GM12892 (cell line): ENCODE data around the gene IFT22.

Experiments used
- POLR2A ChIP-seq: IDR thresholded peaks from 2 replicates; pipeline ENCODE4 v1.6.1; 2011; ENCODE audit warnings: low read depth, low read length, control low read depth
- POLR2AphosphoS5 ChIP-seq: IDR thresholded peaks from 2 replicates; pipeline ENCODE4 v1.6.1; 2011; ENCODE audit warnings: low read depth, low read length, control low read depth
- TAF1 ChIP-seq: IDR thresholded peaks from 2 replicates; pipeline ENCODE4 v1.6.1; 2011; ENCODE audit warnings: low read depth, mild to moderate bottlenecking, control low read depth, low read length, borderline replicate concordance

DNA sequence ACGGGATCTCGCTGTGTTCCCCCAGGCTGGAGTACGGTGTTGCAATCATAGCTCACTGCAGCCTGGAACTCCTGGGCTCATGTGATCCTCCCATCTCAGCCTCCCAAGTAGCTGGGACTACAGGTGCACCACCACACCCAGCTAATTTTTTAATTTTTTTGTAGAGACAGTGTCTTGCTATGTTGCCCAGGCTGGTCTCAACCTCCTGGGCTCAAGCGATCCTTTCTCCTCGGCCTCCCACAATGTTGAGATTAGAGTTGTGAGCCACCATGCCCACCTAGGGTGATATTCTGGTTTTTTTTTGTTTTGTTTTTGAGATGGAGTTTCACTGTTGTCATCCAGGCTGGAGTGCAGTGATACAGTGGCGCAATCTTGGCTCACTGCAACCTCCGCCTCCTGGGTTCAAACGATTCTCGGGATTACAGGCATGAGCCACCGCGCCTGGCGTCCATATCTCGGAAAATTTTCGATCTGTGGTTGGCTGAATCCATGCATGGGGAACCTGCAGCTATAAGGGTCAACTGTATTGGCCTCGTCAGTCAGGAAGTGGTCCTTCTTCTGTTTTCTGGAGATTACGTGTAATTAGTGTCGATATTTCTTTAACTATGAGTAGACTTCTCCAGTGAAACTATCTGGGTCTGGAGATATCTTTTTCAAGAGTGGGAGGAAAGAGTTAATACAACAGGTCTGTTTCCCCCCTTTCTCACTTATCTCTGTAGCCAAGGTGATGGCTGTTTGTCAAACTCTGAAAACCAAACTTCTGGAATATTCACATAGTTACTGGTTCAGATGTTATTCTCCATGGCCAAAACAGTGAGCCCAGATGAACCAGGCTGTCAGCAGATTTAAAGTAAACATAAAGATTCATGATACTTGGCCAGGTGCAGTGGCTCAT lies 55.7 kb downstream of the IFT22 start:
- TF ChIP-seq POLR2AphosphoS5 (no peak), POLR2A (no peak), TAF1 (no peak)
